GM19463 (cell line): ENCODE data around the gene CGRRF1.

Experiments used
- ATAC-seq: cut with Tn5 transposase; IDR thresholded peaks from one replicate; pipeline ENCODE4 v1.9.1; 2021; ENCODE audit warnings: mild to moderate bottlenecking, moderate library complexity; ENCODE audit not compliant: unreplicated experiment

CGRRF1 gene

DNA sequence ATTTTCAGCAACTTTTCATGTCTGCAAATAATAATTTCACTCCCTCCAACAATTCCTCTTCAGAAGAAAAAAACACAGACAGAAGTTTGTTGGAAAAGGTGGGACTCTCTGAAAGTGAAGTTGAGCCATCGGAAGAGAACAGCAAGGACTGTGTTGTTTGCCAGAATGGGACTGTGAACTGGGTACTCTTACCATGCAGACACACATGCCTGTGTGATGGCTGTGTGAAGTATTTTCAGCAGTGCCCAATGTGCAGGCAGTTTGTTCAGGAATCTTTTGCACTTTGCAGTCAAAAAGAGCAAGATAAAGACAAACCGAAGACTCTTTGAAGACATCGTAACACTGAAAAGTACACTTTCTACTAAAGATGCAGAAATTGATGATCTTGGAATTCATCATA, 28.3 kb downstream of the CGRRF1 start:
- no peak for ATAC-seq

DNA sequence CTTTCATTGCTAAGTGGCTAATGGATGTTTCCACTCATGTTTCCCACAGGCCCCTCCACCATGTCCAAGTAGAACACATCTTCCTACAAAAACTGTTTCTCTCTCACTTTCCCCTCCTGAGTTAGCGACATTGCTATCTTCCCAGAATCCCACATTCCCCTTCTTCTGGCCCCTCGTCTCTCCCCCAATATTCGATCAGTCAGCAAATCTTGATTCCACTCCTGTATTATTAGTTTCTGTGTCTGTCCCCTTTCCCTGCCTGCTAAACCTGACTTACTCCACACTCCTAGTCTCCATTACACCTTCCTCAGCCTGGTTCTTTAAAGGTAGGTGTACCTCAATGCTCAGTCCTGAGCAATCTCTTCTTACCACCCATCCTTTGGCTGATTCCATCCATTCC, 37.9 kb downstream of the CGRRF1 start:
- no peak for ATAC-seq

DNA sequence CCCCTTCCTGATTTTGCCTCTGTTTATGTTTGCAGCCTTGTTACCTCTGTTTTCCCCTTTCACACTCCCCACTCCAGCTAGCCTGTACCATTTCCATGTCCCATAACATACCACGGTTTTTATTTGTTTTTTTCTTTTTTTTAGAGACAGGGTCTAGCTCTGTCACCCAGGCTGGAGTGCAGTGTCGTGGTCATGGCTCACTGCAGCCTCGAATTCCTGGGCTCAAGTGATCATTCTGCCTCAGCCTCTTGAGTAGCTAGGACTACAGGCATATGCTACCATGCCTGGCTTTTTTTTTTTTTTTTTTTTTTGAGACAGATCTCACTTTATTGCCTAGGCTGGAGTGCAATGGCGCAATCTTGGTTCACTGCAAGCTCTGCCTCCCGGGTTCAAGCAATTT, 38.8 kb downstream of the CGRRF1 start:
- no peak for ATAC-seq

DNA sequence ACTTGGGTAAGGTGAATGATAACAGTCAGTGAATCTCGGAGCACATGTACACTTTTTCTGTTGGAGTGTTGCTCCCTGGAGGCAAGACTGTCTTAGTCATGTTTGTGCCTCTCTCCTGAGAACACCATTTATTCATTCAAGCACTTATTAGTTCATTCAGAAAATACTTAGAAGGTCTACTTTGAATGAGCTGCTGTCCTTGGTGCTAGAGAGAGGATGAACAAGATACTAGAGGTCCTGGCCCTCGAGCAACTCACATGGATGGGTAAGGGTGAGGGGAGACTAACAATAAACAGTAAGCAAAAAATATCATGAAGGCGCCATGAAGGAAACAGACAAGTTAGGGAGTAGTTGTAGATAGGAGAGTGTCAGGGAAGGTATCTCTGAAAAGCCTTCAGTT, 40.2 kb downstream of the CGRRF1 start:
- ATAC-seq, result no peak

DNA sequence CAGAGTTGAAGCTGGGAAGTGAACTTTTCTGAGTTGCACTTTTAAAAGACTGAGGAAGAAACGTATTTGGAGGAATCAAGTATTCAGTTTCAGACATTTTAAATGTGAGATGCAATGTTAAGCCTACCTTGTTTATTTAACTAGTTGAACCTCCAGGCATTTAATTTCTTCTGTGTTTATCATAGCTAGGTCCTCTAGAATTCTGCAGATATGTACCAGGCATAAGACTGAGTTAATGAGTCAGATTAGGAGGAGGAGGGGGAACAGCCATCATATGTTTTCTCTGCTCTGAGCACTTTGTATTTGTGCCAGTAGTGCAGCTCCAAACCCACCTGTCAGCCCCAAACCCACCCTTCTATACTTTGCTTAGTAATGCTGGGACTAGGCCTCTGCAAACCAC, 40.8 kb downstream of the CGRRF1 start:
- no peak for ATAC-seq

DNA sequence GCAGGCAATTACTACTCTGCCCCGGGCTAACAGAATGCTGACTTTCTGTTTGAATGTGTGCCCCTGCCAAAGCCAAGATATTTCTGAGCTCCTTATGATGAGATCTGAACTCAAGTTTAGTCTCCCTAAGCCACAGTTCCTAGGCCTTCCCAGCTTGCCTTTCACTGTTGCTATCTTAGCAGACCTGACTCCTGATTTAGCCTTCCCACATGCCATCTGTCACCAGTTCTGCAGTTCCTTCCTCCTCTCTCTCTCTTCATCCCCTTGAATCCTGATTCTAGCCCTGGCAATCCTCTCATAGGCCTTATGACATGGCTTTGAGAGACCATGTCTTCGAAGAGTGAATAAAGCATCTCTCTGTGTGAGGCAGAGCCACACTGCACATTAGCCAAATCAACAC, 44.7 kb downstream of the CGRRF1 start:
- no peak for ATAC-seq

DNA sequence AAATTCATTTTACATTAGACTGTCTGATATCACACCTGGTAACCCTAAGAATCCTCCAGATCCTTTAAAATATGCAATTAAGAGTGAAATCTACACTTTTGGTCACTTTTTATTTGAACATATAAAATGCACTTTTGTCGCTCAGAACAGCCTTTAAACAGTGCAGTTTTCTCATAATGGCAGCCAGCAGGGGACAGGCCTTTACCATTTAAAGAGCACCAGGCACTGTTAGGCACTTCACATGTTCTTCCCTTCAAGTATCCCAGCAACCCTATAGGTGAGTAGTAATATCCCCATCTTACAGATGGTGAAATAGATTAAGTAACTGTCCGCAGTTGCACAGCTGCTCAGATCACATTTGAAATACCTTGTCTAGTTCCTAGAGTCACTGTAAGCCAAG, 45.9 kb downstream of the CGRRF1 start:
- ATAC-seq, result no peak

DNA sequence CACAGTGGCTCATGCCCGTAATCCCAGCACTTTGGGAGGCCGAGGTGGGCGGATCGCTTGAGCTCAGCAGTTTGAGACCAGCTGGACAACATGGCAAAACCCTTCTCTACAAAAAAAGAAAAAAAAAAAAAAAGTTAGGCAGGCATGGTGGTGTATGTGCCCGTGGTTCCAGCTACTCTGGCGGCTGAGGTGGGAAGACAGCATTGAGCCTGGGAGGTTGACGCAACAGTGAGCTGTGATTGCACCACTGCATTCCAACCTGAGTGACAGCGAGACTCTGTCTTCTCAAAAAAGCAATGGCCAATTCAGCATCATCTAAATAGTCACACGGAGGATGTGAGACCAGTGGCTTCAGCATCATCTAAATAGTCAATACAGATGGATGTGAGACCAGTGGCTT, 46.8 kb downstream of the CGRRF1 start:
- ATAC-seq, result no peak

DNA sequence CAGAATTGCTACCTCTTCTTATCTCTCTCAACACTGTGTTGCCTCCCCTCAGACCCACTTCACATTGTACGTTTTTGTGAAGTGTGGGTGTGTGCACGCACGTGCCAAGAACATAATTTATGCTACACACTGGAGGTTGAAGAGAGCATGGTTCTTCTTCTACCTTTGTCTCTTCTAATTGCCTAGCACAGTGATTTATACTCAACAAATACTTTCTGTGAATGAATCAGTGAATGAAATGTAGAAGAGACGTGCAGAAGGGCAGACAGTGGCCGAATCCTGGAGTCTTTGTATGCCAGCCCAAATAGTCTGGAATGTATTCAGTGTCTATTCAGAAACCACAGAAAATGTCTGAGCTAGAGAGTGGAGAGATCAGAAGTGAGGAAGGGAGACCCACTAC, 52.6 kb downstream of the CGRRF1 start:
- no peak for ATAC-seq

DNA sequence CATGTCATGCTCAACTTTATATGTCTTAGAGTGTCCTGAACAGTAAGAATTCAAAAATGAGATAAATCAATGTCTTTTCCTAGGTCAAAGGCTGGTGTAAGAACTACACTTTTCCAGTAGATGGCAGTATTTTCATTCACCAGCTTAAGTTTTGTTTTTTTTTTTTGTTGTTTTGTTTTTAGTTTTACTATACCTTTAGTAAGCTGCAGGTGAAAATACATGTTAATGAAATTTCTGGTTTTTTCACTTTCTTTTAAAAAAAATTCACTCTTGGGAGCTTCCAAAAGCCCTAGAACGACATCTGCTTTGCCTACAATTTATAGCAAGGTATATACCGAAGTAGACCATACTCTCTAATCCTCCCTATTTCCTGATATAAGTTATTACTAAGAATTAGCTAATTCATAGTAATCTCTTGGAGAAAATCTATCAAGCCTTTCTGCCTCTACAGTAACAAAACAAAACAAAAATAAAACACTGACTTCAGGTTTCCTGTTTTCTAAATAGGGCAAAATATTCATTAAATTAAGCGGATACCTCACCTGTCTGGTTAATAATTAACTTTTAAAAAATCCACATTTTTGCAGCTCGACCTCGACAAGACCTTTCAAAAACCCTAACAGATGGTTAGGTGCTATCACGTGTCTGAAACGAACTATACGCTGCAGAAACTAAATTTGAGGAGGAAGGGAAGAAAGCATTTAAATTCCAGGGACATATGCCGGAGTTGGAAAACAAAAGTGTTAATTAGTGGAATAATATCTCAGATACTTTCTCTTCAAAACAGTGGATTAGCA, 54.6 kb downstream of the CGRRF1 start:
- no peak for ATAC-seq

DNA sequence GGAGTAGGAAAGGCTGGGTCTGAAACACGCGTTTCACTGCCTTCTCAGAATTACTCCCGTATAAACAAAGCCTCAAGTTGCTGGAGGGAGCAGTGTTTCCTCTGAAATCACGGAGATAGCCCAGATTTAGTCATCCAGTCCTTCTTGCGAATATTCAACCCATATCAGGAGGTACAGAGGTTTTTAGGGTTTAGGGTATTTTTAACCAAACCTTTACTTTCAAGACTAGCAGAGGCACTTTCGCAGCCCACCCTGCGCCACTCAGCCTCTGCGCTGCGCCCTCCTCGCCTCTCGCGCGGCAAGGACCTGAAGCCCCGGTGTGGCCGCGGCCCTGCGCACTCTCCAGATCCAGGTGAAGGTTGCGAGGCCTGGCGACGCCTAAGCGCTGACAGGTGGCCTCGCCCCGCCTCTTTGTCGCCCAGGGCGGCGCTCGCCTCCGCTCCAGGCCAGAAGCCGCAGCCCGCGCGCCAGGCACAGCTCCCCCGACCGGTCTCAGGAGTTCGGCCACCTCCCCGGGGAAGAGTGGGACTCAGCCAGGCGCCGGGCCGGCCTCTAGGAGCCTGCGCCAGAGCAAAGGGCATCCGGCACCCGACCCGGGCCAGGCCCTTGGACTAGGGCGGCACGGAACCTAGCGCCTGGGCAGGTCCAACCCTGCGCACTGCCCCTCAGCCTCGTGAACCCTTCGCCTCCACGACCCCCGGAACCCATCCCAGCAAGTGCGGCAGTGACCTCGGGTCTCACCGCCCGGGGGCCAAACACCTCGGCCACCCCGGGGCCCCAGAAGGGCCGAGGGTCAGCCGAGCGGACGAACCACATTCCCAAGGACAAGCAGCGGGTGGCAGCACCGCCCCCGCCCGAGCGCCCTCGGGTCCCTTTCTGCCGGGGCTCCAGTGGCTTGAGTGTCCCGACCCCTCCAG, 55.4 kb downstream of the CGRRF1 start:
- ATAC-seq, result peak; percentile 29

DNA sequence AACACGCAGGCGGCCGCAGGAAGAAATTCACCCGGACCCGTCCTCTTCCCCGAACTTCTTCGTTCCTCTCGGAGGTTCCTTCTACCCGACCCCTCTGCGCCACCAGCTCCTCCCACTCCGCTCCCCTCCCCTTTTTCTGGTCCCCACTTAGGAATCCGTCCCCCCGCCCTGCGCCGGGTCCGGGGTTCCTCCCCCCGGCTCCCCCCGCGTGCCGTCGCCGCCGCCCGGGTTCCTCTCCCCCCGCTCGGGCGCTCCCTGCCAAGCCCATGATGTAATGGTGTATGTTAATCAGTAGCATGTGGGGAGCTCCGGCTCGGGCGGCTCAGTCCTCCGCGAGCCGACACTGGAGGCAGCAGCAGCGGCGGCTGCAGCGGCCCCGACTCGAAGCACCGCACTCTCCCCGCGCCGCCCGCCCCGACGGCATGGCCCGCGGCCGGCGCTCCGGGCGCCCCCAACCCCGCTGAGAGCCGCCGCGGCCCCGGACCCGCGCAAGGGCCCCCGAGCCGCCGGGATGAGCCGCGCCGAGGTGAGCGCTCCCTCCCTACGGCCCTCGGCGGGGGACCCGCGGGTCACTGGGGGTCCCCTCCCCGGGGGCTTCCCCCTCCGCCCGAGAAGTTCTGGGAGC, 56.2 kb downstream of the CGRRF1 start:
- peak; percentile 59 for ATAC-seq

DNA sequence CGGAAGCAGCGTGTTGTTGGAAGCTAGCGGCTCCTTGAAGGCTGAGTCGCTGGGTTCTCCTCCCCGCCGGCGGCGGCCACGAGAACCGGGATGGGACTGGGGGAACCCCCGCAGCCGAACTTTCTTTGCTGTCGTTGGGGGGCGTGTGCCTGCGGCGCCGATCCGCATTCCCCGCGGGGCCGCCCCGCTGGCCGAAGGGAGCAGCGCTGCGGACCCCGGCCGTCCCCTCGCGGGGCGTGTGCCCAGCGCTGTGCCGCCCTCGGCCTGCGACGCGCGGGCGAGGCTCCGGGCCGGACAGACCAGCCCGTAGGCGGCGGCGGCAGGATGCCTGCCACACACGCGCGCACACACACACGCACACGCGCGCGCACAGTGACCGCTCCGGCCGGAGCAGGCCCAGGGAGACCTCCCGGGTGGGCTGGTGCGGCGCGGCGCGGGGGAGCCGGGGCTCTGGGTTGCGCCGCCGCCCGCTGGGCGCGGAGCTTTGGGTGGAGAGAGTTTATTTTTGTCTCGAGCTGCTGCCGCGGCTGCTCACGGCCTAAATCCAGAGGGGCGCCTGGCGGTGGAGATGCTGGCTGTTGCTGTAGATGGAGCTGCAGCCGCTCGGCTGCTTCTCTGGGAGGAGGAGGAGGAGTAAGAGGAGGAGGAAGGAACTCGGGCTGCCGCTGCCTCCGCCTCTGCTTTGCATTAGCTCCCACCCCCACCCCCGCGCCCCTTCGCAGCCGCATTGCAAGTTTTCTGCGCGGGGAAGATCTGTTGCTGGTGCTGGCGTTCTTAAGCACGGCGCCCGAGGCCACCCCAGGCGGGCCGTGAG, 56.9 kb downstream of the CGRRF1 start, which contains the start of gene SAMD4A:
TSS of gene SAMD4A (plus strand) at position 719 of the 814 bp plus-strand sequence. CDS start 789 bp downstream, outside the sequence.
- ATAC-seq, result peak; percentile 38

DNA sequence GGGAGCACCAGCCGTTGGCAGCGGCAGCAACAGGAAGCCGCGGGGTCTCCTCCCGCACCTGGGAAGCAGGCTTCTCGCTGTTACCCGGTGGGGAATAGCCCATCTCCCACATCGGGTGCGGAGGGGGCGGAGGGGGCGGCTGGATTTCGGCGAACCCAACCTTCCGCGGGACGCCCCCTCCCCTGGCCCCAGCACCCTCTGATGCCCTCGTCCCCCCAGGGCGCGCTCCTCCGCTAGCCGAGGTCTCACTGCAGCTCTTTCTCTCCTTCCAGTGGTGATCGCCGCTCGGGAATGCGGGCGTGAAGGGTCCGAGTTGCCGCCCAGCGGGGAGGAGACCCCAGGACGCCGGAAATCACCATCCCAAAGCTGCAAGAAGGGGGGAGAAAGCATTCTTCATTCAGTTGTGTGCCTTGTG, 57.5 kb downstream of the CGRRF1 start:
- ATAC-seq, result no peak

DNA sequence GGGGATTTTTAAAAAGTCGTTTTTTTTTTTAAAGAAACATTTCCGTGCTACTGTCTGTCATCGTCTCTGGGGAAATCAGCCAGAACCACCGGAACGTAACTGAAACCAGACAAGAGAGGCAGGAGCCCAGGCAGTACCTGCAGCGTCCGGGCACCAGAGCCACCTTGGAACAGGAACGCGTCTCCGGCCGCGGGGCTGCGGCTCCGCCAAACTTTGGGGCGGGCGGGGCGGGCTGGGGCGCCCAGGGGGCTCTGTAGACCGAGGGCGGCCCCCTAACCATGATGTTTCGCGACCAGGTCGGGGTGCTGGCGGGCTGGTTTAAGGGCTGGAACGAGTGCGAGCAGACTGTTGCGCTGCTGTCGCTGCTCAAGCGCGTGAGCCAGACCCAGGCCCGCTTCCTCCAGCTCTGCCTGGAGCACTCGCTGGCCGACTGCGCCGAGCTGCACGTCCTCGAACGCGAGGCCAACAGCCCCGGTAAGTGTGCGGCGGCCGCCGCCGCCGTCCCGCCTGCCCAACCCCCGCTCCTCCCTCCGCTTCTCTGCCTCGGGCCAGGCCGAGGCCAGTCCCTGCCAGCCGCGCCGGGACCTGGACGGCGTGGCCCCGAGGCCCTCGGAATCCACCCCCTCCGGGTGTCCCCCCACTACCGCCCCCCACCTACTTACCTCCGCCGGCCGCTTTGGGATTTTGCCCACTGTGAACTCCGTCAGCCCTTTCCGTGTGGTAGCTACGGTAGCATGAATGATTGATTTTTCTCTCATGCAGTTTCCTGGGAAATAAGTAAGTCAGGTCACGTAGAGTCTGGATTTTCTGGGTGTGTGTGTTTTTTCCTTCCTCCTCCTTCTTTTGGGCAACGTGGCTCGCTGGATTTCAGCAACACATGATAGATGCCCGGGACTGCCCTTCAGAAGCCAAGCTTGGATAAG, 58.2 kb downstream of the CGRRF1 start:
- no peak for ATAC-seq

DNA sequence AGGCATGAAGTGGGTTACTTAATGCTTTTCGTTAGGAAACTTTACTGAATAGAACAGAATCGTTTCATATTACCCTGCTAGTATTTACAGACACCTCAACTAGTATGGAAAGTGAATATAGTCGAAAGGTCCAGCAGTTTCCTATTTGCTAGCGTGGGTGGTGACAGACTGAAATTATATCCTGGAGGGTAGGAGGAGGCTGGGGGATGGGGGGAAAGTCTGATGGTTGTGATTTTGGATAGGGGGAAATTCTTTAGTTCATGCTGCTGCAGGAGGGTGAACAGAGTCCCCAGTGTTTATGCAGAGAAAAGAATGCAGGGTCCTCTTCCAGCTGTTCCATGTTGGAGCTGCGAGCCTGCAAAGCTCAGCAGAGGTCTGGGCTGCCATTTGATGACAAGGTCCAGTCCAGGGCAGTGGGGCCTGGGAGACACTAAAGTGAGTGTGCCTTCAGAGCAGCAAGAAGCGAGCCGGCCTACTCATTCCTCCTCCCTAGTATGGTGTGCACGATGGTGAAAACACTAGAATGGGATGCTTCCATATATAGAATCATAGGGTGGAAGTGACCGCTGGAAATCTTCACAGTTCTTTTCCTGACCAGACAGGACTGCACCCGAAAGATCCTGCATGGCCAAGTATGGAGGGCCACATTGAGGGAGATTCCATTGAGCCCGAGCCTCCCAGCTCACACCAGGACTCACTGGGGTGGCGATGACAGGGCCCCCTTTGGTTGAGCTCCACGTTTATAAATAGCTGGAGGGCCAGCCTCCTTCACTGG, 59.3 kb downstream of the CGRRF1 start:
- no peak for ATAC-seq

DNA sequence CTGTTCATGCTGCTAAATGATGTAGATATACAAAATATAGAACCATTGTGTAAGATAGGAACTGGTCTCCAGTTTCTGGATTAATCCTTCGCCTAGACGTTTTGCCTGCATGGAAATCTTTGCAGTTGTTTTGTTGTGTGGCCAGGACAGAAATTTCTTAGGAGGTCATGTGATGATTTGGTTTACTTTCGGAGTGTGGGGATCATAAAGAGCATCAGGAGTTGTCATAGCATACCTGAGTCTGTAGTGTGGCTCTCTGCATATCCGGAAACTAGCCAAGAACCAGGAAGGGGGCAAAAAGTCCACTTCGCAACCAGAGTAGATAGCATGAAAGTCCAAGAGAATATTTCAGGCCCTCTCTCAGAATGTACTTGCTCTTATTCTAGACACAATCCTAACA, 60.3 kb downstream of the CGRRF1 start:
- no peak for ATAC-seq

DNA sequence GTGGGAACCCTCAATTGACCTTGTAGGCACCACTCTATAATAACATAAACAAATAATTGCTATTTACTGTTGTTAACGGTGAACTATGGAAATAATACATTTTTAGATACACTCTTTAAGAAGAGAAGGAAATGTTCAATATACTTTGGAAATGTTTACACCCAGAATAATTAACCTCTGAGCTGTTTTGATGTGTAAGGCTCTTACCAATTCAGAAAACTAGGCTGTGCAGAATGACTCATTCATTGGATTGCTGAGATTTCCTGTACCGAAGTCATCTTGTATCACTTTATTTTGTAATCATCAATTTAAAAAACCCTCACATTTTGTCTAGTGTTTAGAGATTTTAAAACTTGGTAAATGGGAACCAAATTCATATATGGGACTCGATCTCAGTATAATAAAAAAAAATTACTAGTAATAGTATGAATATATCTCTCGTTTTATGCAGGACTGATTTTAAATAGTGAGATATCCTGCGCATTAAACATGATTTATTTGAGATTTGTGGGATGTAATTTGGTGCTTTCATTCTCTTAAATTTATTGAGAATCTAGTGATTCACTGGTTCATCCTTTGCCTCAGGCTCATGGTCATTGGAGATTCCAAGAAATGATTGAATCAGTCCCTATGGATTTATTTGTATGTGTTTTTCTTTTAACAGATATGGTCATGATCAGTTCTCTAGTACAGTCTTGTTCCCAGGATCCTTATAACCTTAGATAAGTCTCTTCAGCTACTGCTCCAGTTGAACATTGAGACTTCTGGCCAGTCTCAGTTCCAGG, 61.1 kb downstream of the CGRRF1 start:
- no peak for ATAC-seq
